OCI-LY7 (cell line): ENCODE data around the gene KCNQ2.

Experiments
- CTCF ChIP-seq: fragments of 200-600 bp; sonication (generic); conservative IDR thresholded peaks from 2 replicates; pipeline ENCODE4 v1.5.1; 2014; ENCODE audit warnings: mild to moderate bottlenecking, antibody characterized with exemption, low read length, moderate library complexity, mixed read lengths
- EZH2phosphoT487 ChIP-seq: fragments of 200-600 bp; sonication (generic); IDR thresholded peaks from 2 replicates; pipeline ENCODE4 v1.6.1; 2018; ENCODE audit warnings: low read depth, borderline replicate concordance, mild to moderate bottlenecking, mixed run types, antibody characterized with exemption, low read length, moderate library complexity, mixed read lengths

GRCh38 chr20:63377951-63378381 lies 94.5 kb downstream of the KCNQ2 start:
- TF ChIP-seq CTCF: no peak
- no peak for TF ChIP-seq EZH2phosphoT487
